Measurements from ENCODE around the gene STRADA.

DNA sequence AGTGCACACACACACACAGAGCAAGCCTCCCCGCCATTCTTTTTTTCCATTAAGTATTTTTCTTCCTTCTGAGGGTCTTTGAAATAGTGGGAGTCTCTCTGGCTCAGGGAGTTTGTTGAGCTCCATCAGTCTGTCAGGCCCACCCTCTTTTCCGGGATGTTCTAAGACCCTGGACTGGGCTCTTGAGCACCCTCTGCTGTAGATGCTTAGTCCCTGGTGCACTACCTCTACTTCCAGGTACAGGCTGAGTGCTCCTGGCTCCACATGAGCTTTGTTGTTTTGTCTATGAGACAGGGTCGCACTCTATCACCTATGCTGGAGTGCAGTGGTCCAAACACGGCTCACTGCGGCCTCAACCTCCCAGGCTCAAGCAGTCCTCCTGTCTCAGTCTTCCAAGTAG, 62.4 kb downstream of the STRADA start:
- no peak for TF ChIP-seq EZH2 (IDR thresholded peaks at IDR 0.05; ENCODE audit: borderline replicate concordance)
- TF ChIP-seq, protein P1, sequence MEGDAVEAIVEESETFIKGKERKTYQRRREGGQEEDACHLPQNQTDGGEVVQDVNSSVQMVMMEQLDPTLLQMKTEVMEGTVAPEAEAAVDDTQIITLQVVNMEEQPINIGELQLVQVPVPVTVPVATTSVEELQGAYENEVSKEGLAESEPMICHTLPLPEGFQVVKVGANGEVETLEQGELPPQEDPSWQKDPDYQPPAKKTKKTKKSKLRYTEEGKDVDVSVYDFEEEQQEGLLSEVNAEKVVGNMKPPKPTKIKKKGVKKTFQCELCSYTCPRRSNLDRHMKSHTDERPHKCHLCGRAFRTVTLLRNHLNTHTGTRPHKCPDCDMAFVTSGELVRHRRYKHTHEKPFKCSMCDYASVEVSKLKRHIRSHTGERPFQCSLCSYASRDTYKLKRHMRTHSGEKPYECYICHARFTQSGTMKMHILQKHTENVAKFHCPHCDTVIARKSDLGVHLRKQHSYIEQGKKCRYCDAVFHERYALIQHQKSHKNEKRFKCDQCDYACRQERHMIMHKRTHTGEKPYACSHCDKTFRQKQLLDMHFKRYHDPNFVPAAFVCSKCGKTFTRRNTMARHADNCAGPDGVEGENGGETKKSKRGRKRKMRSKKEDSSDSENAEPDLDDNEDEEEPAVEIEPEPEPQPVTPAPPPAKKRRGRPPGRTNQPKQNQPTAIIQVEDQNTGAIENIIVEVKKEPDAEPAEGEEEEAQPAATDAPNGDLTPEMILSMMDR (IDR thresholded peaks at IDR 0.05; ENCODE audit: poor library complexity) = no peak
- no peak for TF ChIP-seq EZH2phosphoT487 (IDR thresholded peaks at IDR 0.05; ENCODE audit: low read depth, severe bottlenecking, unreplicated experiment)
